ENCODE results near the gene PM20D2. TPM values are rescaled to one million over a fixed set of nuclear protein-coding genes. Genes with fewer than 3 reads are reported as not detected.
A peak's percentile ranks its signal among the peaks of the same experiment; 100 is the strongest.

The PM20D2 gene
- total and polyA plus RNA-seq, 2 of the 13 experiments (the other 11 are each of a cell fraction or from before 2014, with no cell fraction given) = 13.3 to 26.3 TPM

DNA sequence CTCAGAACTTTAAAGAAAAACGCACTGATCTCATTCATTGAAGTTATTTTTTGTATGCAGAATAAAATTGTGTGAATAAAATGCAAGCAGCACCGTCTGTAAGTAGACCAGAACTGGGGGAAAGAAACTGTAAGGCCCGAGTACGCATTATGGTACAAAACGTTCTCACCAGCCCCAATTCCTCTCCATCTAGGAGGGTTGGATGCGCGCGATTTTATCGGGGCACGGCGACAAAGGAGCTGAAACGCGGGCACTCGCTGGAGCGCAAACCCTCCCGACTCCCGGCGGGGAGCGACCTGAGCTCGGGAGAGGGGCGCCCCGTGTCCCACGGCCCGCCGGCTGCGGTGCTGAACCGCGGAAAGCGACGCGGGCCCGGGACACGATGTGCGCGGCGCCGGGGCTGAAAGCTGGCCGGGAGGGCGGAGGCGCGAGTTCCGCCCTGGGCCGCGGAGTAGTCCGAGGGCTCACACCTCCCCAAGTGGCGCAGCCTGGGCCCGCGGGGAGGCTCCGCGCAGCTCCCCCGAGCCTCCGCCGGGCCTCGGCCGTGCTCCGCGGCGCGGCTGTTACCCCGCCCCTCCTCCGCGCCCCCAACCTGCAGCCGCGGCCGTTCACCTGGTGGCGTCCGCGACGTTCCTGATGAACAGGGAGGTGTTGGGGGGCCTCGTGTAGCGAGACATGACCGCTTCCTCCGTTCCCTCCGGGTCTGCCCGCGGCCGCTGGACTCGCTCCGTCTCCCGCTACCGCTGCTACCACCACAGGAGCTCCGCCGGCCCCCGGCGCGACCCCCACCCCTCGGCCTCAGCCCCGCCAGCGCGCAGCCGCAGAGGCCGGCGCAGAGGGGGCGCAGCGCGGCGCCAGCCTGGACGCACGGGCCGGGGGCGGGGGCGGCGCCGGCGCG, 28.4 kb upstream of the PM20D2 start, which contains the start of gene SRSF12 (continued):
- TF ChIP-seq, protein P1, sequence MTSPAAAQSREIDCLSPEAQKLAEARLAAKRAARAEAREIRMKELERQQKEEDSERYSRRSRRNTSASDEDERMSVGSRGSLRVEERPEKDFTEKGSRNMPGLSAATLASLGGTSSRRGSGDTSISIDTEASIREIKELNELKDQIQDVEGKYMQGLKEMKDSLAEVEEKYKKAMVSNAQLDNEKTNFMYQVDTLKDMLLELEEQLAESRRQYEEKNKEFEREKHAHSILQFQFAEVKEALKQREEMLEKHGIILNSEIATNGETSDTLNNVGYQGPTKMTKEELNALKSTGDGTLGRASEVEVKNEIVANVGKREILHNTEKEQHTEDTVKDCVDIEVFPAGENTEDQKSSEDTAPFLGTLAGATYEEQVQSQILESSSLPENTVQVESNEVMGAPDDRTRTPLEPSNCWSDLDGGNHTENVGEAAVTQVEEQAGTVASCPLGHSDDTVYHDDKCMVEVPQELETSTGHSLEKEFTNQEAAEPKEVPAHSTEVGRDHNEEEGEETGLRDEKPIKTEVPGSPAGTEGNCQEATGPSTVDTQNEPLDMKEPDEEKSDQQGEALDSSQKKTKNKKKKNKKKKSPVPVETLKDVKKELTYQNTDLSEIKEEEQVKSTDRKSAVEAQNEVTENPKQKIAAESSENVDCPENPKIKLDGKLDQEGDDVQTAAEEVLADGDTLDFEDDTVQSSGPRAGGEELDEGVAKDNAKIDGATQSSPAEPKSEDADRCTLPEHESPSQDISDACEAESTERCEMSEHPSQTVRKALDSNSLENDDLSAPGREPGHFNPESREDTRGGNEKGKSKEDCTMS (CRISPR knock-in tag; conservative IDR thresholded peaks at IDR 0.05) = no peak
- no peak for TF ChIP-seq ZNF747 (CRISPR knock-in tag; IDR thresholded peaks at IDR 0.05; ENCODE audit: borderline replicate concordance)
- TF ChIP-seq, protein P2, sequence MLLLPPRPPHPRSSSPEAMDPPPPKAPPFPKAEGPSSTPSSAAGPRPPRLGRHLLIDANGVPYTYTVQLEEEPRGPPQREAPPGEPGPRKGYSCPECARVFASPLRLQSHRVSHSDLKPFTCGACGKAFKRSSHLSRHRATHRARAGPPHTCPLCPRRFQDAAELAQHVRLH (CRISPR knock-in tag; IDR thresholded peaks at IDR 0.05; ENCODE audit: borderline replicate concordance, low read depth) = no peak
- TF ChIP-seq RNF2 (conservative IDR thresholded peaks at IDR 0.05; ENCODE audit: low read depth) = no peak; the same call in 1 of the 2 replicates
- TF ChIP-seq, protein P3, sequence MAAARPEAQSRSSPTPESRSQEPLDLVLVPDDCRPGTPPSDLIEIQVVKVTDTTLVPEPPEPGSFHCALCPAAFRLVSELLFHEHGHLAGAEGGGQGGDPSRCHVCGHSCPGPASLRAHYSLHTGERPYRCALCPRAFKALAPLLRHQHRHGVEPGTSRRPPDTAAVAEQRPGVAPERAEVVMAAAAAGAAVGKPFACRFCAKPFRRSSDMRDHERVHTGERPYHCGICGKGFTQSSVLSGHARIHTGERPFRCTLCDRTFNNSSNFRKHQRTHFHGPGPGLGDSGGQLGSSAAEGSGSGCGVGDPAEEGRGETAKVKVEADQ (CRISPR knock-in tag; IDR thresholded peaks at IDR 0.05; ENCODE audit: borderline replicate concordance) = no peak
- TF ChIP-seq CEBPB (IDR thresholded peaks at IDR 0.05; ENCODE audit: borderline replicate concordance, low read depth, low read length) = no peak
- TF ChIP-seq, protein P4, sequence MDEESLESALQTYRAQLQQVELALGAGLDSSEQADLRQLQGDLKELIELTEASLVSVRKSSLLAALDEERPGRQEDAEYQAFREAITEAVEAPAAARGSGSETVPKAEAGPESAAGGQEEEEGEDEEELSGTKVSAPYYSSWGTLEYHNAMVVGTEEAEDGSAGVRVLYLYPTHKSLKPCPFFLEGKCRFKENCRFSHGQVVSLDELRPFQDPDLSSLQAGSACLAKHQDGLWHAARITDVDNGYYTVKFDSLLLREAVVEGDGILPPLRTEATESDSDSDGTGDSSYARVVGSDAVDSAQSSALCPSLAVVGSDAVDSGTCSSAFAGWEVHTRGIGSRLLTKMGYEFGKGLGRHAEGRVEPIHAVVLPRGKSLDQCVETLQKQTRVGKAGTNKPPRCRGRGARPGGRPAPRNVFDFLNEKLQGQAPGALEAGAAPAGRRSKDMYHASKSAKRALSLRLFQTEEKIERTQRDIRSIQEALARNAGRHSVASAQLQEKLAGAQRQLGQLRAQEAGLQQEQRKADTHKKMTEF (CRISPR knock-in tag; IDR thresholded peaks at IDR 0.05) = no peak; the same call in 1 of the 2 replicates
- TF ChIP-seq TAF15 (IDR thresholded peaks at IDR 0.05; ENCODE audit: low read depth, low read length, poor library complexity, severe bottlenecking) = no peak
- no peak for TF ChIP-seq YEATS2 (CRISPR knock-in tag; IDR thresholded peaks at IDR 0.05; ENCODE audit: borderline replicate concordance)
- TF ChIP-seq, protein P5, sequence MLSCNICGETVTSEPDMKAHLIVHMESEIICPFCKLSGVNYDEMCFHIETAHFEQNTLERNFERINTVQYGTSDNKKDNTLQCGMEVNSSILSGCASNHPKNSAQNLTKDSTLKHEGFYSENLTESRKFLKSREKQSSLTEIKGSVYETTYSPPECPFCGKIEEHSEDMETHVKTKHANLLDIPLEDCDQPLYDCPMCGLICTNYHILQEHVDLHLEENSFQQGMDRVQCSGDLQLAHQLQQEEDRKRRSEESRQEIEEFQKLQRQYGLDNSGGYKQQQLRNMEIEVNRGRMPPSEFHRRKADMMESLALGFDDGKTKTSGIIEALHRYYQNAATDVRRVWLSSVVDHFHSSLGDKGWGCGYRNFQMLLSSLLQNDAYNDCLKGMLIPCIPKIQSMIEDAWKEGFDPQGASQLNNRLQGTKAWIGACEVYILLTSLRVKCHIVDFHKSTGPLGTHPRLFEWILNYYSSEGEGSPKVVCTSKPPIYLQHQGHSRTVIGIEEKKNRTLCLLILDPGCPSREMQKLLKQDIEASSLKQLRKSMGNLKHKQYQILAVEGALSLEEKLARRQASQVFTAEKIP (CRISPR knock-in tag; IDR thresholded peaks at IDR 0.05; ENCODE audit: borderline replicate concordance) = no peak
- TF ChIP-seq ZNF251 (CRISPR knock-in tag; IDR thresholded peaks at IDR 0.05) = no peak
- no peak for TF ChIP-seq ZNF792 (CRISPR knock-in tag; IDR thresholded peaks at IDR 0.05)
- no peak for TF ChIP-seq ZNF282 (IDR thresholded peaks at IDR 0.05; ENCODE audit: partially characterized antibody)
- TF ChIP-seq, protein P6, sequence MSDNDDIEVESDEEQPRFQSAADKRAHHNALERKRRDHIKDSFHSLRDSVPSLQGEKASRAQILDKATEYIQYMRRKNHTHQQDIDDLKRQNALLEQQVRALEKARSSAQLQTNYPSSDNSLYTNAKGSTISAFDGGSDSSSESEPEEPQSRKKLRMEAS (IDR thresholded peaks at IDR 0.05) = peak; percentile 55
- TF ChIP-seq KDM6A (CRISPR knock-in tag; IDR thresholded peaks at IDR 0.05; ENCODE audit: low read depth) = no peak
- no peak for TF ChIP-seq NR2F6 (IDR thresholded peaks at IDR 0.05)
- TF ChIP-seq NR2F6 (CRISPR knock-in tag; IDR thresholded peaks at IDR 0.05) = no peak

Measured in HepG2 (cell line).